Inflammatory macrophage treated with lipopolysaccharide for 1 hour (primary cell): ENCODE measurements around the gene VPS37D.
A peak's percentile ranks its signal among the peaks of the same experiment; 100 is the strongest.

Experiments
- DNase-seq, 2 donors: peaks; one replicate each; pipeline ENCODE4 v3.0.0-alpha.2; 2020 to 2022

VPS37D gene

DNA sequence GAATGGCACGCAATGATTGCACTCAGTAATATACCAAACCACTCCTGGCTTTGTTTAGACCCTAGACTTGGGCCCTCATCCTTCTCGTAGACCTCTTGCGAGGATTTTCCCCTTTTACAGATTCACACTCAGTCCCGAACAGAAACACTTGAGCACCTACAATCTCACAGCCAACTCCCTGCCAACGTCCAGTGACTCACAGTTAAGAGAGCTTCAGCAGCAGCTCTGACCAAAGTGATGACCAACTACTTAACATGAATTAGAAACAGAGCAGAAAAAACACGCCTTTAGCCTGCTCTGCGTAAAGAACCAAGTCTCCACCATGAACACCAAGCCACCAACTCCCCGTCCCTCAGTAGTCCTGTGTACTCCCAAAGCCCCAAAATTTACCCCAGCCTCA is 13.4 kb downstream of the VPS37D start:
- no peak for DNase-seq

DNA sequence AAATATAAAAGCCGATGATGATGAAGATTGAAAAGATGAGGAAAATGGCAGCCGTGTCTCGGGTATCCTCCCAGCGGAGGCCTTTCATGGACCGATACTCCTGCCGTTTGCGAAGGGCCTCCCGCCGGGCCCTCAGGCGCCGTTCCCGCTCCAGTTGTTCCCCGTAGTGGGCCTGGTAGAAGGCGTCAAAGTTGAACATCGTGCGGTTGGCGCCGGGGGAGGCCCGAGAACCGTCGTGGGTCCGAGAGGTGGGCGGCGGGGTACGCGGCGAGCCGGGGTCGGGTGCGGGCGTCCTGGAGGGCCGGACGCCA is 15.1 kb downstream of the VPS37D start:
- DNase-seq: no peak

DNA sequence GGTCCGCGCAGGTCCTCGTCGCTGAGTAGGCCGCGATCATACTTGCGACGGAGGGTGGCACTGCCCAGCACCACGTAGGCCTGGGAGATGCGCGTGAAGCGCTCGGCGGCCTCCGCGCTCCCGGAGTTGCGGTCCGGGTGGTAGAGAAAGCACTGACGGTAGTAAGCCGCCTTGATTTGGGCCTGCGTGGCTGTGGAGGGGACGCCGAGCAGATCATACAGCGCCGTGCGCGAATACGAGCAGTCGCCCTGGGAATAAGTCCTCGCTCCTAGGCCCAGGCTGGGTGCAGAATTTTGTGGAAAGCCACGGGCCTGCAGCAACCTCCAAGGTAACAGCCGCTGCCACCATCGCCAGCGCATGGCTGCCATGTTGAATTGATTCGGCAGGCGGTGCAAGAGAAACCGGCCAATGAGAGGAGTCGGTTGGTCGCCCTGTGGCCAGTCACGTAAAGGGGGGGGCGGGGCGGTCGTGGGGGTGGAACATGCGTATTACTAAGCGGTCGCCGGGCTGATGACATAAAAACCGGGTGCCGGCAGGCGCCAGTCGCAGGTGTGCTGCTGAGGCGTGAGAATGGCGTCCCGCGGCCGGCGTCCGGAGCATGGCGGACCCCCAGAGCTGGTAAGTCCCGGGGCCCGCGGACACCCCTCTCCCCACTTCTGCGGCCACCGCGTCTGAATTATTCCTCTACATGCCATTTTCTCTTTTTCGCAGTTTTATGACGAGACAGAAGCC is 15.6 kb downstream of the VPS37D start, which contains the start of the genes BUD23 and DNAJC30:
Gene BUD23, plus strand, starts transcription at position 542 of the 732 bp plus-strand sequence. Its CDS starts 29 bp downstream, at position 571.
Gene DNAJC30, minus strand, starts transcription at position 398 of the 732 bp plus-strand sequence. Its CDS starts 30 bp downstream, at position 368.
- DNase-seq: peak; percentile 90 to 93

DNA sequence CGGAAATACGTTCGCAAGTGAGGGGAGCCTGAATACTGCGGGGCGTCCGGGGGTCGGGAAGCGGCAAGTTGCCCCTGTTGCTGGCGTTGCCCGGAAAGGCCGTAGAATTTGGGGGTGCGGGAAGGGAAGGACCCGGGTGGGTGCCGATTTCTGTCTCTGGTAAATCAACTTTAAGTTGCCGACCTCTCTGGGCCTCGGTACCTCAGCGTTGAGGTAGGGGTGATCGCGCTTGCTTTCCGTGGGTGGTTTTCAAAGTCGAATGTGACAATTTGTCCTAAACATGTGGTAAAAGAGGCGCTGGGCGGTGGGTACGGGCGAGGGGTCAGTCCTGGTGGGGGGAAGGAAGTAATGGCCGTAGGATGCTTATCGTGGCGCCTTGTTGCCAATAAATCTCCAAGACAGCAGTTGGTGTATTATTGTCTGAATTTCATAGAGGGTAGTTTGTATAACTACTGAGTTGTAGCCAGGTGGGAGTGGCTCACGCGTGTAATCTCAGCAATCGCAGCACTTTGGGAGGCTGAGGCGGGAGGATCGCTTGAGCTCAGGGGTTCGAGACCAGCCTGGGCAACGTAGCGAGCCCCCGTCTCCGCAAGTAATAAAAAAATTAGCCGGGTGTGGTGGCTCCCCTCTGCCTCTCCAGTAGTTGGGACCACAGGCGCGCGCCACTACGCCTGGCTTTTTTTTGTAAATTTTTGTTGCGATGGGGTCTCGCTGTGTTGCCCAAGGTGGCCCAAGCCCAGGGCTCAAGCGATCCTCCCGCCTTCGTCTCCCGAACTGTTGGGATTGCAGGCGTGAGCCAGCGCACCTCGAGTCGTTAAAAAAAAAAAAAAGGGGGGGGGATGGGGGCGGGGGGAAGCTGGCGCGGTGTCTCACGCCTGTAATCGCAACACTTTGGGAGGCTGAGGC is 16.4 kb downstream of the VPS37D start:
- no peak for DNase-seq

DNA sequence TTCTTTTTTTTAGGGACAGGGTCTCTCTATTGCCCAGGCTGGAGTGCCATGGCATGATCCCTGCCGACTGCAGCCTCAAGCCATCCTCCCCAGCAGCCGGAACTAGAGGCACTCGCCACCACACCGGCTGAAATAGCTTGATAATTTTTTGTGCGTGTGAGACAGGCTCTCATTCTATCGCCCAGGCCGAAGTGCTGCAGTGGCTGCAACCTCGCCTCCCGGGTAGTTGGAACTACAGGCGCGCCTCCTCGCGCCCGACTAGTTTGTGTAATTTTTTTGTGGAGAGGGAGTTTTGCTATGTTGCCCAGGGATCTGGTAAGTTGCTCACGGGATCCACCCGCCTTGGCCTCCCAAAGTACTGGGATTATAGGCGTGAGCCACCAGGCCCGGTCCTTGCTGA is 17.7 kb downstream of the VPS37D start:
- no peak for DNase-seq

DNA sequence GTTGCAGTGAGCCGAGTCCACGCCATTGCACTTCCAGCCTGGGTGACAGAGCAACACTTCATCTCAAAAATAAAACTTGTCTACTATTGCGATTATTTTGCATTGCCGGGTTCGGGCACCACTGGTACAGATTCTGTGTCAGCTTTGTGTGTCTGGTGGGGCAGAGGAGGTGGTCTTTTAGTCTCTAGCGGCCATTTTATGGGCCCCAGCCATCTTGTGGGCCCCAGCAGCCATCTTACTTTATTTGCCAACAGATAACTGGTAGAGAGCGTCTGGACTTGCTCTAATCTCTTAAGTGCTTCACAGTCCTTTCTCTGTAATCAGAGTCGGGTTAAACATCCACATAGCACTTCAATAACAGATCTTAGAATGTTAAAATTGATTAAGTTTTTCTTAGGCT is 20.7 kb downstream of the VPS37D start:
- no peak for DNase-seq

DNA sequence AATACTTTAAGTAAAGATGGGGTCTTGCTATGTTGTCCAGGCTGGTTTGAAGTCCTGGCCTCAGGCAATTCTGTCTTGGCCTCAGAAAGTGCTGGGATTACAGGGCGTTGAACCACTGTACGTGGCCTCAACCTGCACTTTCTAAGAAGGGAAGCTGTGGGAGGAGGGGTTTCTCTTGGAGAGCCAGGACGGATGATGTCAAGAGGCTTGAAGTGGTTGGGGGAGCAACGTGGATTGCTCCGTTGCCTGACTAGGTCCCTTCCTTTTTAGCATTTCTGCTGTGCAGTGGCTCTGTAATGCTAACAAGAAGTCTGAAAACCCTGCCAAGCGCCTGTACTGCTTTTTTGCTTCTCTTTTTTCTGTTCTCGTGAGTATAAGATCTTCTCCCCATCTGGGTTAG is 23.0 kb downstream of the VPS37D start:
- DNase-seq: no peak

DNA sequence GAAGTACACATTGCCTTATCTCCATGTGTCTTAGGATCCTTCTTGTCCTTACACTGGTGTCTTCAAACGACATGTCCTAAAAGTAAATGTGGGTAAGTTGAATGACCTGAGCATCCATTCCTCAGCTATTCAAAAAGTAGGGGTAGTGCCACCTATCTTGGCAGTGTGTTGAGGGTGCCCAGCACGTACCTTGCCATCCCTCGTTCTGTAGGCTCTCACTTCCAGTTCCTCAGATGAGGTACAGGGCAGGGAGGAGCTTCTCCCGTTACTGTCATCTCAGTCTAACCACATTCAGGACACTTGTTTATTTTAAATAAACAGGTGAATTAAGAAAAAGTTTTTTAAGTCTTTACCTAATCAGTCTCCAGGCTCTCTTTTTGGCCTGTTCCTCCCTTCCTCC is 28.7 kb downstream of the VPS37D start:
- DNase-seq: no peak

DNA sequence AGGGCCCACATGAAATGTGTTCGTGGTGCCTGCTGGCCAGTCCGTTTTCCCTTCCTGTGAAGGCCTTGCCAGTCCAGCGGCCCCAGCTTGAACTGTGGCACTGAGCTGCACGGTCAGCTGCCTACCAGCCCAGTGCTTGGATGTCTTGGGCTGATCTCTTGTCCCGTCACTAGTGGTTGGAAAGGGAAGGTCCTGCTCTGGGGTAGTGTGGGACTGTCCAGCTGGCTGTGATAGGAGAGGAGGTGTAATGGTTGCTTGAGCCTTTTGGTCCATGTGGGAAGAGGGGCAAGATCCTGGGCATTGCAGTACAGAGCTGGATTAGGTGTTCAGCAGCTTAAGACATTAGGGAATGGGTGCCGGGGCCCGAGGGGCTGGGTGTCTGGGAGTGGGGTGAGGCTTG is 30.8 kb downstream of the VPS37D start:
- DNase-seq: no peak

DNA sequence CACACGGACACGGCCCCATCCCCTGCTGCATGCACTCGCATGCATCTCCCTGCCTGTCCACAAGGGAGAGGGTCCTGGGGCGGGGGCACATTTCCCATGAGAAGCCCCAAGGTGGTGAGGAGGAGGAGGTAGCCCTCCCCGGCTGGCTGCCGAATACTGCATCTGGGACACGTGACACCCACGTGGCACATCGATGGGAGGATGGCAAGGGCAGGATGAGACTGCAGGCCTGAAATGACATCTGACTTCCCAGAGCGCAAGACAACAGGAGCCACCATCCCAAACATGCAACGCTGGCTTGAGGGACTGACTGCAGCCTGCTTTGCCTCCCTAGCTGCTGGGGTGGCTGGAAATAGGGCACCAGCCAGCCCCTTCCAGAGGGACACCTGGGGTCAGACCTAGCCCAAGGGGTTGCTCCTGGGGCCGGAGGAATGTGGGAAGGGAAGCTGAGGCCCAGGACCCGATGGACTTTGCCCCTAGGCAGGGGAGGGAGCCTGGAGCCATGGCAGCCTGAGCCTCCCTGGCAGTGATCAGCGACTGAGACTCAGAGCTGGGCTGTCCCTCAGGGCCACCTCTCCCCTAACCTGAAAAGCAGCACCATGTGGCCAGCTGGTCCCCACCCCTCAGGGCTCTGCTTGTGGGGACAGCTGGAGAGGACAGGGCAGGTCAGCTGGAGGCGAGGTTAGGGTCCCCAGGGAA is 31.9 kb downstream of the VPS37D start:
- DNase-seq: no peak

DNA sequence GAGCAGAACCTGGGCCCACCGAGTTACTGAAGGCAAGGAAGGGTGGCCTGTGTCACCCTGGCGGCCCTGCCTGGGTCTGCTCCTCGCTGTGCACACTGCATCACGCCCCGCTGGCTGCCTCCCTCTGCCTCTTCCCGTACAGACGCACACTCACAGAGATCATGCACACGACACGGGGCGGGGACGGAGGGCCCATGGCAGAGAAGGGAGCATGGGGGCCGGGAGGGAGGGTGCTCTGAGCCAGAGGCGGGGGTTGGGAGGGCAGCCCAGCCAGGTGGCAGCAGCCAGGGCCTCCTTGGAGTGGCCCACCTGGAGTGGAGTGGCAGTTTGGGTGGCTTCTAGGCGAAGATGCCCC is 32.4 kb downstream of the VPS37D start:
- no peak for DNase-seq

DNA sequence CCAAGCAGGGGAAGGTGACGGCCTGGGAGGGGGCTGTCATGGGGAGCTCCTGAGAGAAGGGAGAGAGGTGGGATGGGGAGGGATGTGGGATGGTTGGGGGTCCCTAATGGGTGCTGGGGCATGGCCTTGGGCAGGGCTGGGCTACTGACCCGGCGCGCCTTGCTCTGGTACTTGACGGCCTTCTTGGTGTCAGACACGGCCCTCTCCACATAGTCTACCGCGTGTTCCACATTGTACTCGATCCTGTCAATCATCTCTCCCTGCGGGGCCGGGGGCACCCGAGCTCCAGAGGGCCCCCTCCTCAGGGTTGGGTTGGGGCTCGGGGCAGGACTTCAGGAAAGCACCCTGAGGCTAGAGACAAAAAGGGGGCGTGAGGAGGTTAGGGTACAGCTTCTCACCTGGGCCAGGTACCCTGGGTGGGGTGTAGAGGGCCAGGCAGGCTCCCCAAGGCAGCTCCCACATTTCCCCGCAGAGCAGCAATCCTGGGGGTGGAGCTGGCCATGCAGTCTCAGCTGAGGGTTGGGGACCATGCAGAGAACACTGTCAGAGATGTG is 33.0 kb downstream of the VPS37D start:
- no peak for DNase-seq

DNA sequence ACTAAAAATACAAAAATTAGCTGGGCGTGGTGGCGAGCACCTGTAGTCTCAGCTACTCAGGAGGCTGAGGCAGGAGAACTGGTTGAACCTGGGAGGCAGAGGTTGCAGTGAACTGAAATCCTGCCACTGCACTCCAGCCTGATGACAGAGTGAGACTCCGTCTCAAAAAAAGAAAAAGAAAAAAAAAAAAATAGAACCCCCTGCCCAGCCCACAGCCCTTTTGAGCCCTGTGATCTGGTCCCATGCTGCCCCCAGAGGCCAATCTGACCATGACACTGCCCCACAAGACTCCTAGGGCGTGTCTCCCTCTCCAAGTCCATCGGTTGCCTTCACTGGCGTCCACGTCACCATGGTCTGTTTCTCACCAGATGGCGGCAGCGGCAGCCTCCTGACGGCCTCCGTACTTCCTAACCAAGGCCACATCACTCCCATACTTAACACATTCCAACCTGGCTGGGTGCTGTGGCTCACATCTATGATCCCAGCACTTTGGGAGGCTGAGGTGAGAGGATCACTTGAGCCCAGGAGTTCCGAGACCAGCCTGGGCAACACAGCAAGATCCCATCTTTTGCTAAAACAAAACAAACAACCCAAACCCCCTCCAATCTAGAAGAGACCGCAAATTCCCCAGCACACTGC is 33.8 kb downstream of the VPS37D start:
- DNase-seq: peak; percentile 41 to 53

DNA sequence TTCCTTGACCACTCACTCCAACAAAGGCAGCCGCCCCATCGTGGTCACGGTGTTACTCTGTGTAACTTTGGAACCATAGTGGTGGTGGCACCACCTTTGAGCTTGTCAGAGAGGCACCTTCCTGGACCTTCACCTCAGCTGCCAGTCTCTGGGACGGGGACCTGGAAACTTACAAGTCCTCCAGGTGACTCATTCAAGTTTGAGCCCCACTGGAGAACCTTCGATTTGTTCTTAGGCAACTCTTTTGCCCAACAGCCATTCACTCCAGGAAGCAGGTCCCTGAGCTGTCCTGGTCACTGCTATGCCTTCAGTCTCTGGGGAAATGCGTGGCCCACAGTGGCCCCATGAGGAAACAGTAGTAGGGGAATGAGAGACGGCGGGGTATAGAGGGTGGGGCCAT is 34.6 kb downstream of the VPS37D start:
- no peak for DNase-seq

DNA sequence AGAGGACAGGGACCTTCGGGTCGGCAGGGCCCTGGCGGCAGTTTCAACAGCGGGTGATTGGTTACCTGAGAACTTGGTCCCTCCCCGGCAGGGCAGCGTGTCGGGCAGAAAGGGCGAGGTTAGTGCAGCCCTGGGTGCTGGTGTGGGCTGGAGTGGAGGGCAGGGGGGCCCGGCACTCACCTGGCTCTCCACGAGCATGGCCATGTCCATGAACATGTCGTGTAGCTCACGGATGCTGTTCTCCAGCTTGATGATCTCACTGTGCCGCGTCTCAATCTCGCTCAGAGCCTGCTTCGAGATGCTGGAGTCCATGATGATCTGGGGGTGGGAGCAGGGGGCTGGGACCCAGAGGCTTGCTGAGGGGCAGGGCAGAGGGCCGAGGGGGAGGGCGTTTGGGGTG is 35.0 kb downstream of the VPS37D start:
- DNase-seq: no peak

DNA sequence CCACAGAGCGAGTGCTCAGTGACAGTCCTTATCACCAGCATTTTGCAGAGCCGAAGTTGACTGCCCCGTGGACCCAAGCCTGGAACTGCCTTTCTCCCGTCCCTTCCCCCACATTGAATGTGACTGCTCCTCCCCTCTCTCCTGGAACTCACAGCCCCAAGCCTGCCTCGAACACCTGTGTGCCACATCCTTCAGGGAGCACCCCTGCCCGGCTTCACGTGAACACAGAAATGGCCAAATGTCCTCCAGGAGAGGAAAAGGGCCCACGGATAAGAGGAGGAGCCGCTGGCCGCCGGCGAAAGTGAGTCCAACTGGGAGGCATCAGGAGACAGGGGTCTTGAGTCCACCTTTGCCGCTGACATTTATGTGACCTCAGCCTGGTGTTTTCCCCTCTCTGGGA is 35.6 kb downstream of the VPS37D start:
- DNase-seq: no peak

DNA sequence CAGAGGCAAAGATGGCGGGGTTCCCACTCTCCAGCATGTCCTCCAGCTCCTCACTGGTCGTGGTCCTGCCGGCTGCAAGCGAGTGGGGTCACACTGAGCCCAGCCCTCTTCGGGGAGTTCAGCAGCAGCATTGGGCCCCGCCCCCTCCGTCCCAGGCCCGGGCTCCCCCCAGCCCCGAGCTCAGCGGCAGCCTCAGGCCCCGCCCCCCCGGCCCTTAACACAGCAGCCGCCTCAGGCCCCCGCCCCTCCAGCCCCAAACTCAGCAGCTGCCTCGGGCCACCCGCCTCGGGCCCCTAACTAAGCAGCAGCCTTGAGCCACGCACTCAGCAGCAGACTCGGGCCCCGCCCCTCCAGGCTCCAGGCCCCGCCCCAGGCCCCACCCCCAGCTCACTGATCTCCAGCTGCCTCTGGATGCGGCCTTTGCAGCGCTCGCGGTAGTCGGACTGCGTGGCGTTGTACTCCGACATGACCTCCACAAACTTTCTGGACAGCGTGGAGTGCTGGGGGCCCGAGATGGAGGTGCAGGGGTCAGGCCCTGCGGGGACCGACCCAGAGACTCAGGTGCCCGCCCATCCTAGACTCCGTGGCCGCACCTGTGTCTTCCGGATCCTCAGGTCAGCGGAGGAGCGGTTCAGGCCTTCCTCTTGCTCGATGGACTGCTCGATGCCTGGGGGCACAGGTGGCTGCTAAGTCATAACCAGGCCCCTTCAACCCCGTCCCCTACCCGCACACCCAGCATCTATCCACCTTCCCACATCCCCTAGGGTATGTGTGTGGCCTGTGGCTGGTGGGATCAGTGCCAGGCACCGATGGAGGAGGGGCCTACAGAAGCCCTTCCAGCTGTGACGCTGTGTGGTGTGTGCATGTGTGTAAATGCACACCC is 36.4 kb downstream of the VPS37D start:
- peak in 1 of 2 donors; percentile 65 for DNase-seq

DNA sequence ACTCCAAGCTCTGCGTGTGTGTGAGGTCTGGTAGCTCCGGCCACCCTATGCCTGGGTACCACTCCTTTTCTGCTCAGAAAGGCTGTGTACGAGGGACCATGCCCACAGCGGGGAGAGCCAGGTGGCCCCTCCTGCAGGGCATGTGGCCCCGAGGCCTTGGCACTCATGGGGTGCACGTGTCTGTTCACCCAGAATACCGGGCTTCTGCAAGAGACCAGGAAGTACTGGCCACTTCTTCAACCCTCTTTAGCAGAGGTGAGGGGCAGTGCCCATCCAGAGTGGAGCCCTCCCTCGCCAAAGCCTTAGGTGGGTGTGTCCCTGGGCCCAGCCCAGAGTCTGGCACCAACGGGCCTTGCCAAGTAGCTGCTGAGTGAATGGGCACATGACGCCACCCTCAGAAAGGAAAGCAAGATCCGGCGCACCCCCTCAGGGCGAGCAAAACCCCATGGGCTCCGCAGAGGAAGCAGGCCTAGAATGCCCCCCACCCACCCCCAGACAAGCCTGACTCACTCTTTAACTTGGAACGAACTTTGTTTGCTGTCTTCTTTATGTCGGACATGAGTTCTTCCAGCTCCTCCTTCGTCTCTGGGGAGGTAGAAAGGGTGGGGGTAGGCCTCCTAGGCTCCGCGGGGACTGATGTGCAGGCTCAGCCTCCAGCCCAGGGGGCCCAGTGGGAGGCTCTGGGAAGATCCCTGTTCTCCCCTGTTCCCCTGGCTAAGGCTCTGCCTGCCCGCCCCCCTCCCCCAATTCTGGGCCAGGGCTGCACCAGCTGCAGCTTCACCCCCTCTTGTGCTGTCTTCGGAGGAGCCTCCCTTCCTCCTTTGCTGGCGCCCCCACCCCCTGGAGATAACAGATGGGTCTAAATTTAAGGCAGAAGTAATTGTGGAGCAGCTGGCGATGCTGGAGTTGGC is 37.3 kb downstream of the VPS37D start:
- DNase-seq: no peak

DNA sequence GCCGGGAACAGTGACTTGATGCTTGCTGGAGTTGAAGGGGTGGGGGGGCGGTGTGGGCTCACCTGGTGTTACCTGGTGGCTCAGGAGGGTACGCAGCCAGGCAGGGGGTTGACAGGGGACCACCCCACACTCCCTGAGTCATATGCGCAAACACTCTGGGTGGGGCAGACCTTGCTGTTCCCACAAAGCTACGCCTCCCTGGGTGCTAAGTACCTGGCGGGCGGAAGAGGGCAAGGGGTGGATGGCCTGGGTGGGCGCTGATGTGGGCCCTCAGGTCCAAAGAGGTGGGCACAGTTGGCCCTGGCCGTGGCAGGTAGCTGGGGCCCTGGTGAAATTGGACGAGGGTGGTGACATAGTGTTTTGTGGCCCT is 37.9 kb downstream of the VPS37D start:
- DNase-seq: no peak

DNA sequence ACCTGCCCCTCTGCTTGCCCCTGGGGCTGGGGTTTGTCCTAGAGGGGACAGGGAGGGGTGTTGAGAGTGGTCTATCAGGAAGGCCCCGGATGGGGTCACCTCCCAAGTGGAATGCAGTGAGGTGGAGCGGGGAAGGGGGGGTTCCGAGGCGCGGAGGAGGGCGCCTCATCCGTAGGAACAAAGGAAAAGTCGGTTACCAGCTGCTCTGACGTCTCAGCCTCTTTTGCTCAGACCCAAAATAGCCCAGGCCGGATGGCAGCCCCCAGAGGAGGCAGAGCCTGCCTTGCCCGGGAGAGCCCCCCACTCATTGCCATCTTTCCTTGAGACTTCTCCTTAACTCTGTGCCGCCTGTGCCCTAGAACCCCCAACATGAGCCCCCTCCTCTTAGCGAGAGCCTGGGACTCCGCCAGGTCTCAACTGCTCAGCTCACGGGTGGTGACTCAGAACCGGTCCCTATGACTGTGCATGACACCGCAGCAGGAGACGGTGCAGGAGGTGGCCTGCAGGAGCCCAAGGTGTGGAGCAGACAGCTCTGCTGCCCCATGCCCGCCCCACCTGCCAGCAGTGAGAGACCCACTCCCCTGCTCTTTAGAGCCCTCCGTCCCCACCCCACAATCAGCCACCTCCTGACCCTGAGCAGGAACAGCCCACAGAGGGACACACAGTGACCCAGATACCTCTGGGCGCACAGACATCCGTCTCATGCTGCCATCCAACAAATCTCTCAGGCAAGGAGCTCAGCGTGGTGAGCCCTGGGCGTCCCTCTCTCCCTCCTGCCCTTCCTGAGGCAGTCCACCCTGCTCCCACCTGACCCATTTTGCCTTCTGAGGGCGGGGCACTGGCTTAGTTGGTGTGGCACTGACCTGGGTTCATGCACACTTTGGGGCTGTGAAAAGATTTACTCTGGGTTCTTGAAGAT is 38.8 kb downstream of the VPS37D start:
- DNase-seq: no peak
